K562 (cell line): ENCODE data around the gene METTL3. TPM values are rescaled to one million over a fixed set of nuclear protein-coding genes. Genes with fewer than 3 reads are reported as not detected.

ENCODE experiments used
- FOXK1 ChIP-seq: sonication (generic); formaldehyde crosslinking; IDR thresholded peaks from 2 replicates; pipeline ENCODE4 v1.8.0; 2022; ENCODE audit warnings: missing genetic modification reagents, mild to moderate bottlenecking, borderline replicate concordance
- RFX7 ChIP-seq: fragments of 250-450 bp; sonication (Bioruptor Pico); IDR thresholded peaks from 2 replicates; pipeline ENCODE4 v1.5.1; 2021; ENCODE audit warnings: mild to moderate bottlenecking
- polyA plus RNA-seq, 8 experiments: library from polyadenylated mRNA; depleted of rRNA in 4 of 8; stranded (reverse) in 5 of 8; unstranded in 3 of 8; fragments of >200 nt; fragmentation: Nextera tagmentation in 2 of 8; fragmentation: Illumina TruSeq in 1 of 8; extraction: Ambion mirVana in 2 of 8; extraction: Trizol in 1 of 8; gene quantifications; 2 replicates each; pipeline versions ENCODE4 v1.2.1 to v1.2.3, GENCODE V29; 2011 to 2014; ENCODE audit warnings: inconsistent platforms in 1 of 8, missing spikeins in 1 of 8
- total RNA-seq, 7 experiments: library from RNA; depleted of rRNA in 6 of 7; stranded (reverse); fragments of >200 nt in 6 of 7; fragmentation: Illumina TruSeq in 2 of 7; extraction: Trizol in 2 of 7; gene quantifications; 2 replicates each; pipeline versions ENCODE4 v1.2.1 to v1.2.3, GENCODE V29; 2011 to 2021; ENCODE audit warnings: low replicate concordance in 1 of 7
- TF ChIP-seq, protein P1 (sequence below): fragments of 450-650 bp; IDR thresholded peaks from 2 replicates; pipeline ENCODE4 v1.6.1; 2016; ENCODE audit warnings: mild to moderate bottlenecking, moderate library complexity
- TF ChIP-seq, protein P2 (sequence below): fragments of 450-650 bp; IDR thresholded peaks from 2 replicates; pipeline ENCODE4 v1.7.1; 2018; ENCODE audit warnings: mild to moderate bottlenecking, low read depth; ENCODE audit not compliant: partially characterized antibody

The METTL3 gene
- total and polyA plus RNA-seq, 9 of the 15 experiments (the other 6 are each of a cell fraction or from before 2014, with no cell fraction given), result 42.1 to 151 (median 65.7) TPM

GRCh38 chr14:21510735-21511657 is at the start of gene METTL3 (continued):
- TF ChIP-seq, protein P1, sequence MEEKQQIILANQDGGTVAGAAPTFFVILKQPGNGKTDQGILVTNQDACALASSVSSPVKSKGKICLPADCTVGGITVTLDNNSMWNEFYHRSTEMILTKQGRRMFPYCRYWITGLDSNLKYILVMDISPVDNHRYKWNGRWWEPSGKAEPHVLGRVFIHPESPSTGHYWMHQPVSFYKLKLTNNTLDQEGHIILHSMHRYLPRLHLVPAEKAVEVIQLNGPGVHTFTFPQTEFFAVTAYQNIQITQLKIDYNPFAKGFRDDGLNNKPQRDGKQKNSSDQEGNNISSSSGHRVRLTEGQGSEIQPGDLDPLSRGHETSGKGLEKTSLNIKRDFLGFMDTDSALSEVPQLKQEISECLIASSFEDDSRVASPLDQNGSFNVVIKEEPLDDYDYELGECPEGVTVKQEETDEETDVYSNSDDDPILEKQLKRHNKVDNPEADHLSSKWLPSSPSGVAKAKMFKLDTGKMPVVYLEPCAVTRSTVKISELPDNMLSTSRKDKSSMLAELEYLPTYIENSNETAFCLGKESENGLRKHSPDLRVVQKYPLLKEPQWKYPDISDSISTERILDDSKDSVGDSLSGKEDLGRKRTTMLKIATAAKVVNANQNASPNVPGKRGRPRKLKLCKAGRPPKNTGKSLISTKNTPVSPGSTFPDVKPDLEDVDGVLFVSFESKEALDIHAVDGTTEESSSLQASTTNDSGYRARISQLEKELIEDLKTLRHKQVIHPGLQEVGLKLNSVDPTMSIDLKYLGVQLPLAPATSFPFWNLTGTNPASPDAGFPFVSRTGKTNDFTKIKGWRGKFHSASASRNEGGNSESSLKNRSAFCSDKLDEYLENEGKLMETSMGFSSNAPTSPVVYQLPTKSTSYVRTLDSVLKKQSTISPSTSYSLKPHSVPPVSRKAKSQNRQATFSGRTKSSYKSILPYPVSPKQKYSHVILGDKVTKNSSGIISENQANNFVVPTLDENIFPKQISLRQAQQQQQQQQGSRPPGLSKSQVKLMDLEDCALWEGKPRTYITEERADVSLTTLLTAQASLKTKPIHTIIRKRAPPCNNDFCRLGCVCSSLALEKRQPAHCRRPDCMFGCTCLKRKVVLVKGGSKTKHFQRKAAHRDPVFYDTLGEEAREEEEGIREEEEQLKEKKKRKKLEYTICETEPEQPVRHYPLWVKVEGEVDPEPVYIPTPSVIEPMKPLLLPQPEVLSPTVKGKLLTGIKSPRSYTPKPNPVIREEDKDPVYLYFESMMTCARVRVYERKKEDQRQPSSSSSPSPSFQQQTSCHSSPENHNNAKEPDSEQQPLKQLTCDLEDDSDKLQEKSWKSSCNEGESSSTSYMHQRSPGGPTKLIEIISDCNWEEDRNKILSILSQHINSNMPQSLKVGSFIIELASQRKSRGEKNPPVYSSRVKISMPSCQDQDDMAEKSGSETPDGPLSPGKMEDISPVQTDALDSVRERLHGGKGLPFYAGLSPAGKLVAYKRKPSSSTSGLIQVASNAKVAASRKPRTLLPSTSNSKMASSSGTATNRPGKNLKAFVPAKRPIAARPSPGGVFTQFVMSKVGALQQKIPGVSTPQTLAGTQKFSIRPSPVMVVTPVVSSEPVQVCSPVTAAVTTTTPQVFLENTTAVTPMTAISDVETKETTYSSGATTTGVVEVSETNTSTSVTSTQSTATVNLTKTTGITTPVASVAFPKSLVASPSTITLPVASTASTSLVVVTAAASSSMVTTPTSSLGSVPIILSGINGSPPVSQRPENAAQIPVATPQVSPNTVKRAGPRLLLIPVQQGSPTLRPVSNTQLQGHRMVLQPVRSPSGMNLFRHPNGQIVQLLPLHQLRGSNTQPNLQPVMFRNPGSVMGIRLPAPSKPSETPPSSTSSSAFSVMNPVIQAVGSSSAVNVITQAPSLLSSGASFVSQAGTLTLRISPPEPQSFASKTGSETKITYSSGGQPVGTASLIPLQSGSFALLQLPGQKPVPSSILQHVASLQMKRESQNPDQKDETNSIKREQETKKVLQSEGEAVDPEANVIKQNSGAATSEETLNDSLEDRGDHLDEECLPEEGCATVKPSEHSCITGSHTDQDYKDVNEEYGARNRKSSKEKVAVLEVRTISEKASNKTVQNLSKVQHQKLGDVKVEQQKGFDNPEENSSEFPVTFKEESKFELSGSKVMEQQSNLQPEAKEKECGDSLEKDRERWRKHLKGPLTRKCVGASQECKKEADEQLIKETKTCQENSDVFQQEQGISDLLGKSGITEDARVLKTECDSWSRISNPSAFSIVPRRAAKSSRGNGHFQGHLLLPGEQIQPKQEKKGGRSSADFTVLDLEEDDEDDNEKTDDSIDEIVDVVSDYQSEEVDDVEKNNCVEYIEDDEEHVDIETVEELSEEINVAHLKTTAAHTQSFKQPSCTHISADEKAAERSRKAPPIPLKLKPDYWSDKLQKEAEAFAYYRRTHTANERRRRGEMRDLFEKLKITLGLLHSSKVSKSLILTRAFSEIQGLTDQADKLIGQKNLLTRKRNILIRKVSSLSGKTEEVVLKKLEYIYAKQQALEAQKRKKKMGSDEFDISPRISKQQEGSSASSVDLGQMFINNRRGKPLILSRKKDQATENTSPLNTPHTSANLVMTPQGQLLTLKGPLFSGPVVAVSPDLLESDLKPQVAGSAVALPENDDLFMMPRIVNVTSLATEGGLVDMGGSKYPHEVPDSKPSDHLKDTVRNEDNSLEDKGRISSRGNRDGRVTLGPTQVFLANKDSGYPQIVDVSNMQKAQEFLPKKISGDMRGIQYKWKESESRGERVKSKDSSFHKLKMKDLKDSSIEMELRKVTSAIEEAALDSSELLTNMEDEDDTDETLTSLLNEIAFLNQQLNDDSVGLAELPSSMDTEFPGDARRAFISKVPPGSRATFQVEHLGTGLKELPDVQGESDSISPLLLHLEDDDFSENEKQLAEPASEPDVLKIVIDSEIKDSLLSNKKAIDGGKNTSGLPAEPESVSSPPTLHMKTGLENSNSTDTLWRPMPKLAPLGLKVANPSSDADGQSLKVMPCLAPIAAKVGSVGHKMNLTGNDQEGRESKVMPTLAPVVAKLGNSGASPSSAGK, result peak; percentile 83
- TF ChIP-seq, protein P2, sequence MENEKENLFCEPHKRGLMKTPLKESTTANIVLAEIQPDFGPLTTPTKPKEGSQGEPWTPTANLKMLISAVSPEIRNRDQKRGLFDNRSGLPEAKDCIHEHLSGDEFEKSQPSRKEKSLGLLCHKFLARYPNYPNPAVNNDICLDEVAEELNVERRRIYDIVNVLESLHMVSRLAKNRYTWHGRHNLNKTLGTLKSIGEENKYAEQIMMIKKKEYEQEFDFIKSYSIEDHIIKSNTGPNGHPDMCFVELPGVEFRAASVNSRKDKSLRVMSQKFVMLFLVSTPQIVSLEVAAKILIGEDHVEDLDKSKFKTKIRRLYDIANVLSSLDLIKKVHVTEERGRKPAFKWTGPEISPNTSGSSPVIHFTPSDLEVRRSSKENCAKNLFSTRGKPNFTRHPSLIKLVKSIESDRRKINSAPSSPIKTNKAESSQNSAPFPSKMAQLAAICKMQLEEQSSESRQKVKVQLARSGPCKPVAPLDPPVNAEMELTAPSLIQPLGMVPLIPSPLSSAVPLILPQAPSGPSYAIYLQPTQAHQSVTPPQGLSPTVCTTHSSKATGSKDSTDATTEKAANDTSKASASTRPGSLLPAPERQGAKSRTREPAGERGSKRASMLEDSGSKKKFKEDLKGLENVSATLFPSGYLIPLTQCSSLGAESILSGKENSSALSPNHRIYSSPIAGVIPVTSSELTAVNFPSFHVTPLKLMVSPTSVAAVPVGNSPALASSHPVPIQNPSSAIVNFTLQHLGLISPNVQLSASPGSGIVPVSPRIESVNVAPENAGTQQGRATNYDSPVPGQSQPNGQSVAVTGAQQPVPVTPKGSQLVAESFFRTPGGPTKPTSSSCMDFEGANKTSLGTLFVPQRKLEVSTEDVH, result peak; percentile 86
- TF ChIP-seq FOXK1 (no peak), RFX7 (CRISPR knock-in tag) (no peak)
- TF ChIP-seq, all 486 proteins: peak for 119
